ENCODE results near the gene BZW1. TPM values are rescaled to one million over a fixed set of nuclear protein-coding genes. Genes with fewer than 3 reads are reported as not detected.

BZW1 gene
- total and polyA plus RNA-seq, 2 experiments from 2014 or later: 118 to 323 TPM

DNA sequence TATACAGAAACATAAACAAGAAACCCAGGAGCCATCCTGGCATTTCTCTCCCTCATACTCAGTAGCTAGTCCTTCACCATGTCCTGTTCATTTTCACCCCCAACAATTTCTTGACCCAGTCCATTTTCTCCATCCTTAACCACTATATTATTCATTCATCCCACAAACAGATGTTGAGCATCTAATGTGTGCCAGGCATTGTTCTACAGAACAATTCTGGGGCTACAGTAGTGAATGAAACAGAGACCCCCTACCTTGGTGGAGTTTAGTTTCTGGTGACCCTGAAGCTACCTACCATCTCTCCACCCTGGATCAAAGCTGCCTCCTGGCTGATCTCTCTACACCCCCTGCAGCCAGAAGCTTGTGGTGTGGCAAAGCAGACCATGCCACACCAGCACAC lies 27.5 kb upstream of the BZW1 start:
- TF ChIP-seq ZNF114 (CRISPR knock-in tag; IDR thresholded peaks at IDR 0.05) (no peak), JUNB (IDR thresholded peaks at IDR 0.05; ENCODE audit: unreplicated experiment) (no peak), ETS1 (IDR thresholded peaks at IDR 0.05) (no peak), CTCF (conservative IDR thresholded peaks at IDR 0.05; ENCODE audit: low read depth in 2 of 2) (no peak)
- H3K36me3 ChIP-seq (ENCODE audit: insufficient read depth): no peaks in the 10 kb centered on the region
- Mint-ChIP-seq H3K27ac (no peak overlapping the region), H3K27me3 (ENCODE audit: insufficient read depth, low read depth, poor library complexity) (no peaks in the 10 kb centered on the region), H3K36me3 (ENCODE audit: low read depth) (no peaks in the 10 kb centered on the region), H3K9me3 (no peaks in the 10 kb centered on the region), H3K4me3 (no peak overlapping the region), H3K4me1 (peaks cover 5% of the 10 kb centered on the region)
- H3K4me1 ChIP-seq (ENCODE audit: insufficient read depth): no peaks in the 10 kb centered on the region
- ATAC-seq (no peak), DNase-seq (ENCODE audit: low spot score) (no peak)
- H3K4me2 ChIP-seq: no peak overlapping the region
- H4K20me1 ChIP-seq (replicated peaks; ENCODE audit: insufficient read depth): no peaks in the 10 kb centered on the region
- no peaks in the 10 kb centered on the region for H3F3A ChIP-seq (replicated peaks; ENCODE audit: low read depth)
- H3K79me2 ChIP-seq (replicated peaks; ENCODE audit: insufficient read depth): no peaks in the 10 kb centered on the region
- no peak overlapping the region for H2AFZ ChIP-seq
- no peak overlapping the region for H3K4me3 ChIP-seq
- H3K27ac ChIP-seq (ENCODE audit: low read depth): no peak overlapping the region
- no peaks in the 10 kb centered on the region for H3K9me2 ChIP-seq (ENCODE audit: insufficient read depth)
- H3K27me3 ChIP-seq (ENCODE audit: insufficient read depth): no peaks in the 10 kb centered on the region

DNA sequence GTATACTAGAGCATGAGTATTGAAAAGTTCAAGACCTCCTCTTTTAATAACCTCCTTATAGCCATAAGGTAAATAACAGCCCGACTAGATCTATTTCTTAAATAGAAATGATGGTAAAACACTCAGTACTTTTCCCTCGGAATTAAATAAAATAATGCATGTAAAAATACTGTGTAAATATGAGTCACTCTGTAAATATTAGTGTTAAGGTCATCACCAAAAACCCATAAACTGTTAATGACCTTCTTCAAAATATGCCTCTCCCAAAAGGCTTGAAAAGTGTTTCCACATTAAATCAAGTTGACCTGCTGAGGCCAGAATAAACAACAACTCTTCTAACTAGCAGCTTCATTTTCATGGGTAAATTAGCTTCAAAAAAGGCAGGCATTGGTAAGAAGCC lies 25.3 kb upstream of the BZW1 start:
- ATAC-seq: no peak
- Histone ChIP-seq H3F3A (replicated peaks; ENCODE audit: low read depth) (no peaks in the 10 kb centered on the region), H3K4me2 (no peak overlapping the region), H3K4me3 (no peak overlapping the region), H3K27ac (ENCODE audit: low read depth) (no peak overlapping the region), H3K79me2 (replicated peaks; ENCODE audit: insufficient read depth) (no peaks in the 10 kb centered on the region), H4K20me1 (replicated peaks; ENCODE audit: insufficient read depth) (no peaks in the 10 kb centered on the region), H3K27me3 (ENCODE audit: insufficient read depth) (no peaks in the 10 kb centered on the region), H2AFZ (no peak overlapping the region), H3K36me3 (ENCODE audit: insufficient read depth) (no peaks in the 10 kb centered on the region), H3K9me2 (ENCODE audit: insufficient read depth) (no peaks in the 10 kb centered on the region), H3K4me1 (ENCODE audit: insufficient read depth) (peaks cover 5% of the 10 kb centered on the region; the same call in 1 of the 2 replicates)
- H3K27me3 Mint-ChIP-seq (ENCODE audit: insufficient read depth, low read depth, poor library complexity): no peaks in the 10 kb centered on the region
- no peak overlapping the region for H3K27ac Mint-ChIP-seq
- H3K36me3 Mint-ChIP-seq (ENCODE audit: low read depth): no peaks in the 10 kb centered on the region
- no peak for DNase-seq (ENCODE audit: low spot score)
- peaks cover 17% of the 10 kb centered on the region for H3K4me1 Mint-ChIP-seq
- no peak overlapping the region for H3K4me3 Mint-ChIP-seq
- no peaks in the 10 kb centered on the region for H3K9me3 Mint-ChIP-seq
- no peak for TF ChIP-seq NANOG (IDR thresholded peaks at IDR 0.05; ENCODE audit: borderline replicate concordance)
- no peak for TF ChIP-seq CTCF (conservative IDR thresholded peaks at IDR 0.05; ENCODE audit: low read depth in 2 of 2)
- no peak for TF ChIP-seq EZH2phosphoT487 (IDR thresholded peaks at IDR 0.05; ENCODE audit: unreplicated experiment)
- TF ChIP-seq ZNF114 (CRISPR knock-in tag; IDR thresholded peaks at IDR 0.05): no peak
- no peak for TF ChIP-seq CREB1 (CRISPR knock-in tag; IDR thresholded peaks at IDR 0.05; ENCODE audit: low read depth)
- no peak for TF ChIP-seq POLR2AphosphoS5 (IDR thresholded peaks at IDR 0.05; ENCODE audit: low read depth)
- TF ChIP-seq STAT1 (IDR thresholded peaks at IDR 0.05; ENCODE audit: unreplicated experiment): no peak
- TF ChIP-seq REST (IDR thresholded peaks at IDR 0.05; ENCODE audit: unreplicated experiment): no peak
- TF ChIP-seq ETS1 (IDR thresholded peaks at IDR 0.05): no peak
- TF ChIP-seq JUNB (IDR thresholded peaks at IDR 0.05; ENCODE audit: unreplicated experiment): no peak
- TF ChIP-seq ZNF331 (CRISPR knock-in tag; IDR thresholded peaks at IDR 0.05; ENCODE audit: low read depth): no peak

Data from GM23338 (cell line).